Stimulated activated CD4-positive, alpha-beta T cell treated with anti-CD3 and anti-CD28 coated beads, Interleukin-1b, Interleukin-23, amount 100 ng/mL, for 1 hour (primary cell): ENCODE measurements around the gene HMGCS1.
"Not testable (repeated sequence)": the region's sequence is repeated elsewhere in the genome, so short reads cannot be mapped to it uniquely, and the experiment has no call there.

ENCODE experiments used
- DNase-seq, 2 donors: peaks; one replicate each; pipeline ENCODE4 v3.0.0-alpha.2; 2020; ENCODE audit warnings: low read depth in 2 of 2

Gene HMGCS1

DNA sequence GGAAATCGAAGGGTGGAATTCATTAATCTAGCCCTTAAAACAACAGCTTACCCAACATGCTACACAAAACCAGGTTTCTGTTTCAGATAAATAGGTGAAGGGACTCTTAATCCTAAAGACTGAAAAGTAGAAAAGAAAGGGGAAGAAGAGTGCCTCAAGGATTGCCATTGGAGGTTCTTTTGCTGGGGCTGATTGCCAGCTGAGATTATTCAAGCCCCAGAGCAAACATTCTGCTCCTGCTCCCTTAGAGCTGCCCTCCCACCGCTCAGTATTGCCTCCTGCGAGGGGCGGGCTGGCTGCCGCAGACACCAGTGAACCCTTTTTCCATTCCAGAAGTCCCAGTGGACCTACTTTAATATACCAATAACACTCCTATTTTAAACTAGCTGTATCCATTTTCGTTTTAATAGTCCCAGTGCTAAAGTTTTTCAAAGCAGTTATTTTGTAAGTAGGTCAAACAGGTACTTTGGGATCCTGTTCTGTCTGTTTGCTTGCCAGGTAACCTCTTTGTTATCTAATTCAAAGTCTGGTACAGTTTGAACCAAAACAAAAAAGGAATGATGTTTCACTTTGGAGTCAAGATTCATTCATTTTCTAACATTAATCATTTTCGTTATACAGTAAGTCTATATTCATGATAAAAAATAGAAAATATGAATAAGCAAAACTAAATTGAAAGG lies 38.6 kb downstream of the HMGCS1 start:
- no peak for DNase-seq

DNA sequence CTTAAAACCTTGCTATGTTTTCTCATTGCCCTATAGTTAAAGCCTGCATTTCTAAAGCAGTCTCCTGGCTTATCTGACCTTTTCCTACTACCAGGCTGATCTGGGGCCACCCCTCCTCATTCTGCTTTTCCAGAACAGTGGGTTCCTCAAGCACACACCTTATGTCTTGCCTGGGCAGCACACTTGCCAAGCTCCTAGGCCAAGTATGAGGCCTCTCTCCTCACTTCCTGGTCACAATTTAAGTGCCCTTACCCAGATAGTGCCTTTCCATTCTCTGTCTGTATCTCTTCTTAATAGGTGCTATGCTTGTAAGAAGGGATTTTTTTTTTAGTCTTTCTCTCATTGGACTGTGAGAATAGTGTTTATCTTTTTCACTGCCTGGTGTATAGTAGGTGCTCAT lies 39.7 kb downstream of the HMGCS1 start:
- DNase-seq = no peak

DNA sequence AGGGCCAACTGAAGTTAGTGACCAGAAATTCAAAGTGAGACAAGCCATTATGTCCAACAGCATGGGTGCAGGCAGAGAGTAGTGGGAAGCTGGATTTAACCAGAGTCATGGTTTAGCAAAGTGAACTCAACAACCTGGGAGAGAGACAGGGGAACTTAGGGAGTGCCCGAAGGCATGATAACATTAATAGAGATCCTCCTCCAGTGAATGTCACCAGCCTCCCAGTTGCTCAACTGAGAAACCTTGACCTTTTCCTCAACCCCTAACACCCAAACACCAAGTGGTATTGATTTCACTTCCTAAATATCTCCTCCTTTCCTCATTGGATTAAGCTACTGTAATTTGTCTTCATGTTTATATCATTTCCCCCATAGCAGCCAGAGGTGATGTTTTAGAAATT lies 42.6 kb downstream of the HMGCS1 start:
- no peak for DNase-seq

DNA sequence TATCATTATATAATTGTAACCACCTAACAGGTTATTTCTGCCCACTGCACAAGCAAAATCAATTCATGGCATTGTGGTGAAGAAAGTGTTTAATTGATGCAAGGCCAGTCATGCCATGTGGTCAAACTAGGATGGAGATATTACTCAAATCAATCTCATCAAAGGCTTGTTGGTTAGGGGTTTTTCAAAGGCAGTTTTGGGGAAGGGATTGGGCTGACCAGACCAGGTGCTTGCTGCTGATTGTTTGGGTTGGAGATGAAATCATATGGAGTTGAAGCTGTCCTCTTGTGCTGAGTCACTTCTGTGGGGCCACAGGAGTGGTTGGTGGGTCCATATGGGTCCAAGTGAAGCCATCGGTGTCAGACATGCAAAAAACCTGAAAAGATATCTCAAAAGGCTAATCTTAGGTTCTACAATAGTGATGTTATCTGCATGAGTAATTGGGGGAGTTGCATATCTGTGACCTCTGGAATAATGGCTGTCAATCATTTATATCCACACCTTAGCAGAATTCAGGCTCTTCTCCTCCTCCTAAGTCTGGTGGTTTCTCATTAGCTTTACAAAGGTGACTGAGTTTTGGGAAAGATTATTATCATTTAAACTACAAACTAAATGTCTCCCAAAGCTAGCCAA lies 44.9 kb downstream of the HMGCS1 start:
- DNase-seq = no peak

DNA sequence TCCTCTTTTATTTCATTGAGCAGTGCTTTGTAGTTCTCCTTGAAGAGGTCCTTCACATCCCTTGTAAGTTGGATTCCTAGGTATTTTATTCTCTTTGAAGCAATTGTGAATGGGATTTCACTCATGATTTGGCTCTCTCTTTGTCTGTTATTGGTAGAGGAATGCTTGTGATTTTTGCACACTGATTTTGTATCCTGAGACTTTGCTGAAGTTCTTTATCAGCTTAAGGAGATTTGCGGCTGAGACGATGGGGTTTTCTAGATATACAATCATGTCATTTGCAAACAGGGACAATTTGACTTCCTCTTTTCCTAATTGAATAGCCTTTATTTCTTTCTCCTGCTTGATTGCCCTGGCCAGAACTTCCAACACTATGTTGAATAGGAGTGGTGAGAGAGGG lies 50.9 kb downstream of the HMGCS1 start:
- DNase-seq = not testable (repeated sequence)

DNA sequence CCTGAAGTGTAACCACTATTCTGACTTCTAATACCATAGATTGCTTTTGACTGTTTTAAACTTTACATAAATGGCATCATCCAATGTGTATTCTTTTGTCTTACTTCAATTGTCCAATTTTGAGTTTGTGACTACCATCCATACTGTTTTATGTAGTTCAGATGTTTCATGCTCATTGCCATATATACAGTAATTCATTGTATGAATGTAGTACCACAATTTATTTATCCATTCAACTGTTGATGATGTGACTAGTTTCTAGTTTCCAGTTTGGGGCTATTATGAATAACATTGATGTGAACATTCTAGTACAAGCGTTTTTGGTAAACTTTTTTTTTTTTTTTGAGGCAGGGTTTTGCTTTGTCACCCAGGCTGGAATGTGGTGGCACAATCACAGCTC lies 55.1 kb downstream of the HMGCS1 start:
- no peak for DNase-seq

DNA sequence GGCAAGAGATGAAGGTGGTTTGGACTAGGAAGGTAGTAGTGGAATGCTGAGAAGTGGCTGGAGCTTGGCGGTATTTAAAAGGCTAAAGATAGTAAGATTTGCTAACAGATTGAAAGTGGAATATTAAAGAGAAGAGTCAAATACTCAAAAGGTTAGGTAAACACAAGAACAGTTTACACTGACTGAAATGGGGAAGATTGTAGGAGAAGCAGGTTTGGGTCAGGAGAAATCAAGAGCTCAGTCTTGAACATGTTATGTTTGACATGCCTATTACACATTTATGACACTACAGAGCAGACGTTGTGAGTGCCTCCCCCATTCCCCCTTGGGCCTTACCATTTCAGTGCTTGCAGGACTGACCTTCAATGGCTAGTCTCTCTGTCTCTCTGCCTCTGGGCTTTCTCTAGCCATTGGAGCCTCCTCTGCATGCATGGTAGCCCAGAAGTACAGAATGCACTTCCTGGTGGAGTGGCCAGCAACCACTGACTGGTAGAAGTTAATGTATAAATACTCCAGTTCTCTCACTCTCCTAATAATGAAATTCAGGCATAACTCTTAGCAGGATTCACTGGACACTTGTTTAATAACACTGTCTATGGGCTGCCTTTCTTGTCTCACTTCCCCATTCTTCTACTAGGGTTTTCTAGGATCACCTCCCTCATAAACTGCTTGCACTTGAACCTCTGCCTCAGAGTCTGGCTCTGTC lies 56.8 kb downstream of the HMGCS1 start:
- DNase-seq = no peak

DNA sequence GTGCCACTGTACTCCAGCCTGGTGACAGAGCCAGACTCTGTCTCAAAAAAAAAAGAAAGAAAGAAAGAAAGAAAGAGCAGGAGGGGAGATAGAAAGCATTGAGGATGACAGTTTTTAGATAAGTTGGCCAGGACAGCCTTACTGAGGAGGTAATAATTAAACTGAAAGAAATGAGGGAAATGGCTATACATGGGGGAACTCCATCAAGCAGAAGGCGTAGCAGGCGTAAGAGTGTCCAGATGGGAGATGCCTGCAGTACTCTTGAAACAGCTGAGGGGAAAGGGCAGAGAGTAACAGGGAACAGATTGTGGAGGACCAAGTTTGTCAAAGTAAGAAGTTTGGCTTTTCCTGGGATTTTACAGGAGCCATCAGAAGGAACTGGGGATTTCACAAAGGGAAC lies 57.5 kb downstream of the HMGCS1 start:
- DNase-seq = no peak

DNA sequence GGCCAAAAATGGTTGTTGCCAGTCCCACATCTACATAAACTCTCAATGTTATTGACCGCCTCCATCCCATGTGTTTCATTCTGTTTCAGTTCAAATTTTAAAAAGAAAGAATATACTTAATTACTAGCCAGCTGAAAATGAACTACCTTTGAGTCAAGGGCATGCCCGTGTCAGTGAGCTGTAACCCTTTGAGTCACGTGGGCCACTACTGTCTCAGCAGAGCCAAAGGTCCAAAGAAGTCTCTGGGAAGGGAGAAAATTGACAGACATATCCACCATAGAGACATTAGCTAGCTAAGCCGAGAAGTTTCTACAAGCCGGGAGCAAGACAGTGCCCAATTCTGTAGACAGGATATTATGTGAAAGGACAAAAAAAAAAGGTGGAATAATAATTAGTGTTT lies 61.5 kb downstream of the HMGCS1 start:
- no peak for DNase-seq

DNA sequence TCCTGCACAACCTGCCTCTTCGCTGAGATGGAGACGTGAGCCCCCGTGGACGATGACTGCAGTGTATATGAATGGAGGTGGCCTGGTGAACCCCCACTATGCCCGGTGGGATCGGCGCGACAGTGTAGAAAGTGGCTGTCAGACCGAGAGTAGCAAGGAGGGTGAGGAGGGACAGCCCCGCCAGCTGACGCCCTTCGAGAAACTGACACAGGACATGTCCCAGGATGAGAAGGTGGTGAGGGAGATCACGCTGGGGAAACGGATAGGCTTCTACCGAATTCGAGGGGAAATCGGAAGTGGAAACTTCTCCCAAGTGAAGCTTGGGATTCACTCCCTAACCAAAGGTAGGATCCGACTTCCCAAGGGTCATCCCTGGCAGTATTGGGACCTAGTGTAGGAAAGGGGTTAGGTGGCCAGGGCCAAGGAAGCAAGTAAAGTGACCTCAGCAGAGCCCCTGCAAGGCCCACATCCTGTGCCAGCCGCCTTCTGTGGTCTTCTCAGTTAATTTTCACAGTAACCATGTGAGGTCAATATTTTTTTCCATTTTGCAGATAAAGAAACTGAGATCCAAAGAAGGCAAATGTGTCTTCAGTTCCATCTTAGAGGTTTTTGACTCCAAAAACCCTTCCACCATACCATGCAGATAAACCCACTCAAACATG lies 67.4 kb downstream of the HMGCS1 start:
- no peak for DNase-seq

DNA sequence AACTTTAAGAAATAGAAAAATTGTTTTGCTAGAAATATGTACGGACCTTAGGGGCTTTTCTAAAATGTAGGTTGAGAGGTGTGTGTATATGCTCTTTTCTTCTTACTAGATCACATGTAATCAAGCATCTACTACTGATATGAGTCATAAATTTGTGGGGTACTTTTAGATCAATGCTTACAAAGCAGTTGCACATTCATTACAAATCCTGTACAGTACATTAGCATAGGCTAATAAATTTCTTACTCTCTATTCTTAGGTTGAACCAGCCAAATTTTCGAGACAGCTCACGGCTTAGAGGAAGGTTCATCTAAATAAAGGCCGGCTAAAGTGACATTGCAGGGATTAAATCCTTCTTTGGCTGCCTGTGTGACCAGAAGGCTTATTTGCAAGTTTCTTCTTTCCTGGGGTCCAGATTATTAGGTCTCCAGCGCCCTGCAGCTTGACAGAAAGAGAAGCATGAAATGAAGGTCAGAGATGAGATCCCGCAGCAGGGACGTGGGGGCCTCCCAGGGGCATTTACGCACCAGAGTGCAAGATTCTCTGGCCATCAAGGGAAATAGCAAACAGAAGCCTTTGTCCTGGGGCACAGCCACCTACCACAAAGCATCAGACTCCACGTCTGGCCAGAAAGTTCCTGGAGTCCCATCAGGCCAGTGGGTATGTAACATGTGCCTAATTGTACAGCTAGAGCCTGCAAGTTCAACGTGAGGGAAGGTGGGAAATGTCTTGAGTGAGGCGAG lies 68.2 kb downstream of the HMGCS1 start:
- DNase-seq = no peak

DNA sequence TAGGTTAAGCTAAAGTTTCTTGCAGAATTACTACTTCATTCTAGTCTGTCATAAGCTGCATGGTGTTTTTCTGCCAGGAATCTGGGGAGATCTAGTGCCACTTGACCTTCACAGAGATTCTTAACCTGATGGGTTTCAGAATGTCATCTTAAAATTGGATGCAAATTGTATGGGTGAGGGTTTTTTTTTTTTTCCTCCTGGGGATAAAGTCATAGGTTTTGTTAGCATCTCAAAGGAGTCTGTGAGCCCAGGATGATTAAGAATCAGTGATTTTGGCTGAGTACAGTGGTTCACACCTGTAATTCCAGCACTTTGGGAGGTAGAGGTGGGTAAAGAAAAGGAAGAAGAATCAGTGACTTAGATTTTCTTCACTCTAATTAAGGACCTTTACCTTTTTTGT lies 69.9 kb downstream of the HMGCS1 start:
- DNase-seq = no peak

DNA sequence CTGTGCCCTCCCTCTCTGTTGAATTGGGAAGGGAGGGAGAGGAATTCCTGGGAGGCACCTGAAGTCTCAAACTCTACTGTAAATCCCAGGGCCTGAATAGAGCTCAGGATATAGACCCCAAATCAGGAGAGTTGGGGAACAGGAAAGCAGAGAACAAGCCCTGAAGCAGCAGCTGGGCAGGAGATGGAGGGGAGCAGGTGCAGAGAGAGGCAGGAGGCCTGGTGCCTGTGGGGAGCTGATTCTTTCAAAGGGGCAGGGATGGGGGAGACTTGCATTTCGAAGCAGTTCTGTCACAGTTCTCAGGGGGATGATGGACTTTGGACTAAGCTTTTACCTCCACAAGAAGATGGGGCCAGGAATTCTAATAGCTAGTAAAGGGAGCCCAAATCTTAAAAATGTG lies 71.0 kb downstream of the HMGCS1 start:
- DNase-seq = no peak
